Stimulated activated effector memory CD8-positive, alpha-beta T cell treated with anti-CD3 and anti-CD28 coated beads, Interleukin-12 subunit alpha, Interleukin-12 subunit beta, amount 100 ng/mL, for 72 hours (primary cell): ENCODE data around the gene MGAT2.
"Not testable (repeated sequence)": the region's sequence is repeated elsewhere in the genome, so short reads cannot be mapped to it uniquely, and the experiment has no call there.

Experiments
- ATAC-seq: fragments of 150-1000 bp; cut with Tn5 transposase; 2 replicates; pipeline ENCODE4 v1.10.0; 2021
- DNase-seq, 2 donors: peaks; one replicate each; pipeline ENCODE4 v3.0.0; 2021 to 2022; ENCODE audit warnings: low spot score in 2 of 2
- H3K27ac Mint-ChIP-seq: one replicate; pipeline ENCODE4 v1.8.0; 2022; ENCODE audit warnings: mild to moderate bottlenecking, mixed read lengths
- H3K36me3 Mint-ChIP-seq: one replicate; pipeline ENCODE4 v1.8.0; 2022; ENCODE audit warnings: mild to moderate bottlenecking, mixed read lengths
- H3K4me1 Mint-ChIP-seq: one replicate; pipeline ENCODE4 v1.8.0; 2022; ENCODE audit warnings: mixed read lengths
- H3K4me3 Mint-ChIP-seq: one replicate; pipeline ENCODE4 v1.8.0; 2022; ENCODE audit warnings: mild to moderate bottlenecking, mixed read lengths
- H3K9me3 Mint-ChIP-seq: one replicate; pipeline ENCODE4 v1.8.0; 2022; ENCODE audit warnings: mixed read lengths

The MGAT2 gene

DNA sequence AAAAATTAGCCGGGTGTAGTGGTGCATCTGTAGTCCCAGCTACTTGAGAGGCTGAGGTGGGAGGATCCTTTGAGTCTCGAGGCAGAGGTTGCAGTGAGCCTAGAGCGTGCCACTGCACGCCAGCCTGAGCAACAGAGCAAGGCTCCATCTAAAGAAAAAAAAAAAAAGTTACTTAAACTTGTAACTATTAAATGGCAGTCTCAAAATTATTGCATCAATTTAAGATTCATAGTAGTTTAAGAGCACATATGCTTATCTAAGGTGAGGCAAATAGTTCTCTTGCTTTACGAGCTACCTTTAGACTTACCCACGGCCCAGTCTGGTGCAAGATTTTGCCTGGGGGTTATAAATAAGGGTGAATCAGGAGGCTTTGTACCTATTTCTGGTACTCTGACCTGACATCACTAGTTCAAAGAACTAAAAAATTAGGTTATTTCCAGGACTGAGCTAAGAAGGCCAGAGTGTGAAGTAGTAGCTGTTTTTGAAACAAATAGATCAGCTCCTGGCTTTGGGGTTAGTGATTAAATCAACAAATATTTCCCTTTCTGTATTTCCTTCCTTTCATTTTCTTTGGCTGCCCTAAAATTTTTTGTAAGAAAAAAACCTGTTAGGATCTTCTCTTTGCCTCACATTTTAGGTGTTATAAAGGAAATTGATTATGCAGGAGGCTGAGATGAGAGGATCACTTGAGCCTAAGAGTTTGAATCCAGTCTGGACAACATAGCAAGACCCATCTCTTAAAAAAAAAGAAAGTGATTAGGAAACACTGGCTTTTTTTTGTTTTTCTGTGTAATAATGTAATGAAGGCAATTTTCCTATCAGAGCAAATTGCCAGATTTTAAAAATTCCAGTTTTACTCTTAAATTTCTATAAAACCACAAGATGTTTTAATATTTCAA is 3.6 kb downstream of the MGAT2 start:
- peak in 1 of 2 donors; percentile 53 for DNase-seq
- H3K4me3 Mint-ChIP-seq, result peak overlapping the region; percentile 93
- H3K4me1 Mint-ChIP-seq, result peaks cover 16% of the 10 kb centered on the region
- peaks cover 98% of the 10 kb centered on the region for H3K36me3 Mint-ChIP-seq
- H3K27ac Mint-ChIP-seq, result peak overlapping the region; percentile 79
- ATAC-seq, result peak; percentile 7
- no peaks in the 10 kb centered on the region for H3K9me3 Mint-ChIP-seq

DNA sequence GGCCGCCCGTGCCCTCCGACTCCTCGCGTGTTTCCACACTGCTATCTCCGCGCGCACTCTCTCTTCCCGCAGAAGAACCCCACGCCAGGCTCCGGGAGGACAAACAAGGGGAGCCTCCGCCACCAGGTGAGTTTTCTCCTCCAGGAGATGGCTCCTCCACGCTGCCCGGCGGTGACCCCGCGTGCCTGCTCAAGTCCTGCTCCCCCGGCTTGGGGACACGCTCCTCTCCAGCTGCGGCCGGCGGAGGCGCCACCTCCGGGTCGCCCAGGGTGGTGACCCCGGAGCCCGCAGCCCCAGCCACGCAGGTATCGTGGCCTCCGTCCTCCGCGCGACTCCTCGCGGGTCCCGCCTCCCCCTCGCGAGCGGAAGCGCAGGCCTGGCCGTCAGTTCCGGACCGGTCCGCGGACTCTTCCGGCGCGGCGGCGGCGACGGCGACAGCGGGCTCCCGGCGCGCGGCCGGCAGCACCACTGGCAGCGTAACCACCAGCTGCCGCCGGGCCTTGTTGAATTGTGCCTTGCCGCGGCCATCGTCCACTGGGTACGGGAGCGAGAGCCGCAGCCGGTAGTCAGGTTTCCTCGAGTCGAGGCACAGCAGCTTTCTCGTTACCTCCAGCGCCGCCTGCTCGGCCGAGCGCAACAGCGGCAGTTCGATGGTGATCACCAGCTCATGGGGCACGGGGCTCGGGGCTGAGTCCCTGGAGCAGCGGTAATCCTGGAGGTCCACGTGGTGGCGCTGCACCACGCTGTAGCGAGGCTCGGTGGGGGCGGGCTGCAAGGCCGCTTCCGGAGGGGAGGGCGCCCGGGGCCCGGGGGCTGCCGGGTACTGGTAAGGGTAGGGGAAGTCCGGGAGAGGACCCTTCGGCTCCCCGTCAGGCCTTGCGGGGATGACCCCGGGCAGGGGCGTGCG is 13.3 kb downstream of the MGAT2 start:
- Mint-ChIP-seq H3K4me1 (peaks cover 37% of the 10 kb centered on the region), H3K4me3 (peak overlapping the region; percentile 95), H3K36me3 (peaks cover 84% of the 10 kb centered on the region), H3K27ac (peak overlapping the region; percentile 96), H3K9me3 (no peaks in the 10 kb centered on the region)
- ATAC-seq (peak; percentile 90), DNase-seq (peak; percentile 87 to 97)

DNA sequence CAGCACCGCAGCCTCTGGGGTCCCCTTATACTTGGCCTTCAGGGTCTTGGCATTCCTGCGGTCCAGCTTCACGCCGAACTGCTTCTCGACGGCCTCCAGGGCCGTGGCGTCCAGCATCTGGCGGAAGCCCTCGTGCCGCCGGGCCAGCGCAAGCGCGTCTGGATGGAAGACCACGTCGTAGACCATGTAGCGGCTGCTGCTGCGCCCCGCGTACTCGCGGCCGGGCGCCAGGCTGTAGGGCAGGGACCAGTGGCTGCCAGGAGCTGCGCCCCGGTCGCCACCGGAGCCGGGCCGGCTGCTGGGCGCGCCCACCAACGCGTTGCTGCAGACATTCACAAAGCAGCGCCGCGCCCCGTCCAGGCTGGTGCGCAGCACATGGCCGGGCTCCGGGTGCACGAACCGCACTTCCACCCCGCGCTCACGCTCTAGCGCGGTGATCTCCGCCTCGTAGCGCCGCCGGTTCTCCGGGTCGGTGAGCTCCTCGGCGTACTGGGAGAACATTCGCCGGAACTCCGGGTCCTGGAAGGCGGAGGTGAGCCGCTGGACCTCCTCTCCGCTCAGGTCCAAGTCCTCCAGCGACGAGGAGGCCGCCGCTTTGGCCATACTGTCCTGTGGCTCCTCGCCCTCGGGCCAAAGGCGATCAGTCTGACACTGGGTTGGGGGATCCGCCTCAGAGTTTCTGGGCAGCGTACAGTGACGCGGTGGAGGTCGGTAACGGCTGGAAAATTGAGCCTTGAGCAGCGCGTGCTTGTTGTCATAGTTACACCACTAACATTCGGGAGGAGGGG is 14.1 kb downstream of the MGAT2 start, which contains the start of gene DNAAF2:
Gene DNAAF2, minus strand, starts transcription at position 698 of the 788 bp plus-strand sequence. Its CDS starts 95 bp downstream, at position 603.
- peak within 1 kb of the TSS; percentile 96 for H3K27ac Mint-ChIP-seq
- no peaks in the 10 kb centered on the region for H3K9me3 Mint-ChIP-seq
- peaks cover 84% of the 10 kb centered on the region for H3K36me3 Mint-ChIP-seq
- ATAC-seq (peak; percentile 70), DNase-seq (no peak)
- peak within 1 kb of the TSS; percentile 95 for H3K4me3 Mint-ChIP-seq
- H3K4me1 Mint-ChIP-seq, result peaks cover 39% of the 10 kb centered on the region

DNA sequence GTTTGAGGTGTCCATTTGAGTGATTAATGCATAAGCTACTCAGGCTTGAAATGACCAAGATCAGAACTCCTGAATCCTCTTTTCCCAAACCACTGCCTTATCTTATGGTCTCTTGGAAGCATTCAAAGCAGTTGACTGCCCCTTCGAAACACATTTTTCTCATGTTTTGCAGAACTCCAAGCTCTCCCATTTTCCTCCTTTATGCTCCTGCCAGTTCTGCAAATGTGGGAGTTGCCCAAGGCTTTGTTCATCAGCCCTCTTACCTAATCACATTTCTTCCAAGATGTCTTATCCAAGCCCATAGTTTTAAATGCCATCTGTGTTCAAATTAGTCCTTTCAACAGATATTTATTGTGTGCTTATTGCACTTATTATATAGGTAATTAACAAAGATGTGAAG is 16.3 kb downstream of the MGAT2 start:
- peaks cover 85% of the 10 kb centered on the region for H3K36me3 Mint-ChIP-seq
- H3K4me1 Mint-ChIP-seq, result peaks cover 30% of the 10 kb centered on the region
- H3K9me3 Mint-ChIP-seq, result no peaks in the 10 kb centered on the region
- ATAC-seq (no peak), DNase-seq (no peak)
- peak overlapping the region; percentile 96 for H3K27ac Mint-ChIP-seq
- H3K4me3 Mint-ChIP-seq, result peak overlapping the region; percentile 95

DNA sequence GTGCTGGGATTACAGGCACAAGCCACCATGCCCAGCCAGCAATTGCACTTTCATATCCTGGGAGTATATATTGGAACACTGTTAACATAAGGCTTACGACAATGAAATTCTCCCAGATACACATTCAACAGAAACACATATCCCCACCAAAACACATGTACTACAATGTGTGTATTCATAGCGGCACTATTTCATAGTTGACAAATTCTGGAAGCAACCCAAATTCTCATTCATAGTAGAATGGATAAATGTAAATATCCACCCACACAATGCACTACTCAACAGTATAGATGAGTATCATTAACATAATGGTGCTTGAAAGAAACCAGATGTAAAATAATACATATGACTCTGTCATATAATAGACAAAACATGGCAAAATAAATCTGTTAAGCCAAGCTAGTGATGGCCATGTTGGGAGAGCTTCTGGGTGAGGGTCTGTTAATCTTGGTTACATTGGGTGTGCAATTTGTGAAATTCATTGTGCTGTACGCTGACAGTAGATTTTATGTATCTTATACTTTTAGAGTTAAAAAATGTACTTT is 17.0 kb downstream of the MGAT2 start:
- H3K27ac Mint-ChIP-seq, result peak overlapping the region; percentile 96
- H3K9me3 Mint-ChIP-seq, result no peaks in the 10 kb centered on the region
- H3K4me1 Mint-ChIP-seq, result peaks cover 35% of the 10 kb centered on the region
- ATAC-seq (no peak), DNase-seq (no peak)
- peak overlapping the region; percentile 95 for H3K4me3 Mint-ChIP-seq
- peaks cover 79% of the 10 kb centered on the region for H3K36me3 Mint-ChIP-seq

DNA sequence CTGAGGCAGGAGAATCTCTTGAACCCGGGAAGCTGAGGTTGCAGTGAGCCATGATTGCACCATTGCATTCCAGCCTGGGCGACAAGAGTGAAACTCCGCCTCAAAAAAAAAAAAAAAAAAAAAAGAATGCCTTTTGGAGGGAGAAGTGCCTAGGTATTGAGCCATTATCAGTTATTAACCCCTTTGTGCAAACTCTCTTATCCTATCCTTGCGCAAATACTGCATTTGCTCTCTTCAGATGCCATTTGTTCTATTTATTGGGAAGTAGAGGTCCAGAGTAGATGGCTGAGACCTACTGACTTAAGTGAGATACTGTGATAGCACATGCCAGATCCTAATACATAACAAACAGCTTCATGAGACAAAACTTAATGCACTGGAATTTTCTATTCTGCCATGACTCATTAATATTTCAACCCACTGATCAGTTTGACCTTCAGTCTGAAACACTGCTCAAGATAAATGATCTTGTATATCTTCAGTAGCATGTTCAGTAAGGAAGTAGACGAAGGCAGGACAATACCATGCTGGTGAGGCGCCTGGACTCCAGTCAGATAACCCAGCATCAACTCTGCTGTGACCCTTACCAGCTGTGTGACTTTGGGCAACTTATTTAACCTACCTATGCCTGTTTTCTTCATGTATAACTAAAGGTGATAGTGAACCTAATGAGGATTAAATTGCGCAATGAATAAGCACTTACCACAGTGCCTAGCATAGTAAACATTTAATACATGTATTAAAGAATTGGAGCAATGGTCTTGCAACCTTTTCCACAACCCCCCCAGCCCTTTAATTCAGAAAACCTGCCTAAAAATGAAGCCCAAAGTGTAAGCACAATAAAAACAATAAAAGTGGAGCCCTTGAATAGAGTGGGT is 20.2 kb downstream of the MGAT2 start:
- H3K9me3 Mint-ChIP-seq, result no peaks in the 10 kb centered on the region
- H3K4me1 Mint-ChIP-seq, result peaks cover 30% of the 10 kb centered on the region
- H3K4me3 Mint-ChIP-seq, result no peak overlapping the region
- peaks cover 71% of the 10 kb centered on the region for H3K36me3 Mint-ChIP-seq
- ATAC-seq (no peak), DNase-seq (no peak)
- peak overlapping the region; percentile 60 for H3K27ac Mint-ChIP-seq

DNA sequence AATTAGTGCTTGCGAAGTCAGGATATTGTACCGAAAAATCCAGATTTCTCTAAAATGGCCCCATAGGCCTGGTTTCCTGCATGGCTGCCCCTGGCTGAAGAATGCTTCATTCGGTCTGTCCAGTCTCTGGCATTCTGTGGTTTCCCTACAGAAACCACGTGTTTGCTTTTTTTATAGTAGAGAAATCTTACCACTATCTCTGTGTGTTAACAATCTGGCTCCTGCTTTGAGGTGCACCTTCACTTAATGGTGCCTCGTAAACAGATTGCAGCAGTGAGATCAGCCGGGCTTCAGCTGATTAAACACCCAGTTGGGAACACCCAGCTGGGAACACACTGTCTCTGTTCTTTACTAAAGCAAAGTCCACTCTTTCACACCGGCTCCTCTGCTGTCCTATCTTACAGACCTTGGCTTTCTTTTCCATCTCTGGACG is 21.1 kb downstream of the MGAT2 start:
- DNase-seq (no peak), ATAC-seq (no peak)
- no peaks in the 10 kb centered on the region for H3K9me3 Mint-ChIP-seq
- peaks cover 26% of the 10 kb centered on the region for H3K4me1 Mint-ChIP-seq
- H3K27ac Mint-ChIP-seq, result peak overlapping the region; percentile 3
- H3K36me3 Mint-ChIP-seq, result peaks cover 71% of the 10 kb centered on the region
- H3K4me3 Mint-ChIP-seq, result no peak overlapping the region

DNA sequence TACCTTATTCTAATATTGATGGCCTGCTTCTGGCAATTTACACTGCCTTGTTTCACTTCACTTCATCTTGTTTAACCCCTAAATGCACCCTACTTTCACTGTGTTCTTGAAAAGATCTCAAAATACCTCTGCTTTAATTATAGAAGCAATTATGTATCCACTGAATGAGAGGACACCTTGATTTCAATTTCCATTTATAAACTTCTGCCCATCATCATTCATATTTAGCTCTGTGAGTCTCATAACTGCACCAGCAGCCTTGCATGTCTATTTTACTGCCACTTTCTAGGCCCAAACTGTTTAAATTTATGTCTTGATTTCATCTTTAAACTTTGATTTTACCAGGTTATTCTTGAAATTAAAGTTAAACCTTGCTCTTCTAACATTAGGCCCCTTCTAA is 21.6 kb downstream of the MGAT2 start:
- H3K4me3 Mint-ChIP-seq, result no peak overlapping the region
- peaks cover 22% of the 10 kb centered on the region for H3K4me1 Mint-ChIP-seq
- no peaks in the 10 kb centered on the region for H3K9me3 Mint-ChIP-seq
- ATAC-seq, result no peak
- H3K27ac Mint-ChIP-seq, result peak overlapping the region; percentile 3
- DNase-seq, result no peak
- H3K36me3 Mint-ChIP-seq, result peaks cover 71% of the 10 kb centered on the region

DNA sequence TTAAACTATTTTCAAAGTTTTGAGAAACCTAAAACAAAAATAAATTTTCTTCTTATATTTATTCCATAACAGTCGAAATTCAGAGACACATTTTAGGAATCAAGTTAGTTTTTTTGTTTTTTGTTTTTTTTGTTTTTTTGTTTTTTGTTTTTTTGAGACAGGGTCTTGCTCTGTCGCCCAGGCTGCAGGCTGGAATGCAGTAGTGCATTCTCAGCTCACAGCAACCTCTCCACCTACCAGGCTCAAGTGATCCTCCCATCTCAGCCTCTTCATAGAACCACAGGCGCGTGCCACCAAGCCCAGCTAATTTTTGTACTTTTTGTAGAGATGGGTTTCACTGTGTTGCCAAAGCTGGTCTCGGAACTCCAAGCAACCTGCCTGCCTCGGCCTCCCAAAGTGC is 32.9 kb downstream of the MGAT2 start:
- Mint-ChIP-seq H3K9me3 (no peaks in the 10 kb centered on the region), H3K4me1 (peaks cover 6% of the 10 kb centered on the region), H3K27ac (no peak overlapping the region), H3K4me3 (no peak overlapping the region), H3K36me3 (peaks cover 43% of the 10 kb centered on the region)
- ATAC-seq (no peak), DNase-seq (no peak)

DNA sequence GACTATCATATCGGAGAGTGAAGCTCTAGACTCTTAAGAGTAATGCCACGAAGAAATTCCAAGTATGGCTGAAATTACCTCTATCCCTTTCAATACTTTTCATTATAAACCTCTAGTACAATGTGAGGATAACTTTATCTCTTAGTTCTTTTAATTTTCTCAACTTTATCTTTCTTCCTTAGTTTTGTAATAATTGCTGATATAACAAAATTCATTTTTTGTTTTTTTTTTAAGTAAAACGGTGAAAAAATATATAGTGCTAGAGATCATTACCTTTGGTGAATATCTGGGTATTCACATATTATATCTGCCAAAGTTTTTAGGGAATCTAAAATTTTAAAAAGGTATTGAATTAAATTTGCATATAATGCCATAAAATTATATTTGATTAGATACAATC is 33.9 kb downstream of the MGAT2 start:
- DNase-seq (no peak), ATAC-seq (no peak)
- Mint-ChIP-seq H3K36me3 (peaks cover 33% of the 10 kb centered on the region), H3K27ac (no peak overlapping the region), H3K4me3 (no peak overlapping the region), H3K9me3 (no peaks in the 10 kb centered on the region), H3K4me1 (peaks cover 6% of the 10 kb centered on the region)

DNA sequence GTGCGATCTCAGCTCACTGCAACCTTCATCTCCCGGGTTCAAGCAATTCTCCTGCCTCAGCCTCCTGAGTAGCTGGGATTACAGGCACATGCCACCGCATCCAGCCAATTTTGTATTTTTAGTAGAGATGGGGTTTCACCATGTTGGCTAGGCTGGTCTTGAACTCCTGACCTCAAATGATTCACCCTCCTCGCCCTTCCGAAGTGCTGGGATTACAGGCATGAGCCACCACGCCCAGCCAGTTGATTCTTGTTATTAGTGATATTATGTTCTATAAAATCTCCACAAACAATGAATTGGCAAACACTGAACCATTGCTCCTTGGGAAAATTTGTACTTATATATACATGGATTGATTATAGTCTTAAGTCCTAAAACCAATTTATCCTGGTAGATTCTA is 36.9 kb downstream of the MGAT2 start:
- not testable (repeated sequence) for H3K4me3 Mint-ChIP-seq, DNase-seq, H3K9me3 Mint-ChIP-seq, ATAC-seq, H3K4me1 Mint-ChIP-seq, H3K27ac Mint-ChIP-seq
- H3K36me3 Mint-ChIP-seq, result peaks cover 22% of the 10 kb centered on the region

DNA sequence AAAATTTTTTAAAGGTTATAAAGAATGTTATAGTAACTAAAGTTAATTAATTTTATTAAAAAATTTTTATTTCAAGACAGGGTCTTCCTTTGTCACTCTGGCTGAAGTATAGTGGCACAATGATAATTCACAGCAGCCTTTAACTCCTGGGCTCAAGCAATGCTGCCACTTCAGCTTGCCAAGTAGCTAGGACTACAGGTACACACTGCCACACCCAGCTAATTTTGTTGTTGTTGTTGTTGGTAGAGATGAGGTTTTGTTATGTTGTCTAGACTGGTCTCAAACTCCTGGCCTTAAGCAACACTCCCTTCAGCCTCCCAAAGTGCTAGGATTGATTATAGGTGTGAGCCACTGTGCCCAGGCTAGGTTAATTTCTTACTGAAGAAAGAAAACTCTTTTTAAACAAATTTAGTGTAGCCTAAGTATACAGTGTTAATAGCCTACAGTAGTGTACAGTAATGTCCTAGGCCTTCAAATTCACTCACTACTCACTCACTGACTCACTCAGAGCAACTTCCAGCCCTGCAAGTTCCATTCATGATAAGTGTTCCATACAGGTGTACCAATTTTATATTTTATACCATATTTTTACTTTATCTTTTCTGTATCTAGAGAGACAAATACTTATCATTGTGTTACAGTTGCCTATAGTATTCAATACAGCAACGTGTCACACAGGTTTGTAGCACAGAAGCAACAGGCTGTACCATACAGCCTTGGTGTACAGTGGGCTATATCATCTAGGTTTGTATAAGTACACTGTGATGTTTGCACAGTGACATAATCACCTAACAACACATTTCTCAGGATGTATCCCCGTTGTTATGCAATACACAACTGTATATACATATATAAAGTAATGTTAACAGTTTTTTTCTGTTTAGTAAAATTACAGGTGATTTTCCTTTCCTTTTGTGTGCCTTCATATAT is 39.2 kb downstream of the MGAT2 start:
- DNase-seq (no peak), ATAC-seq (no peak)
- Mint-ChIP-seq H3K4me1 (no peaks in the 10 kb centered on the region), H3K36me3 (peaks cover 11% of the 10 kb centered on the region), H3K4me3 (no peak overlapping the region), H3K9me3 (no peaks in the 10 kb centered on the region), H3K27ac (no peak overlapping the region)

DNA sequence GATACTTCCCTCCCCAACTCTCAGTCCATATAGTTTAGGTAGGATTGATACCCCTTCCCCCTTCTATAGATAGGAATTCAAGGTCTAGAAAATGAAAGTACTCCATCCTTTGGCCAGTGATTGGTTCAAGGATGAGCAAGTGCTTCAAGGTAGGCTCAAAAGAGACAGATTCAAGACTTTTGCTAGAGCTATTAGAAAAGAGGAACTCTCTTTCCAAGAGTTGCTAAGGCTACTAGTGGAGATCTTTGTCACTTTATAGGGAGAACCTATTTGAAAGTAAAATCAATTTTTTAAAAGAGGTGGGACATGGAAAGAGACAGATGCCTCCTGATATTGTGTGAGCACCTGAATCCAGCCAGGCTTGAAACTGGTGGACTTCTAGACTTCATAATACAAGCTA is 49.9 kb downstream of the MGAT2 start:
- ATAC-seq (no peak), DNase-seq (no peak)
- no peaks in the 10 kb centered on the region for H3K4me1 Mint-ChIP-seq
- H3K9me3 Mint-ChIP-seq, result no peaks in the 10 kb centered on the region
- no peak overlapping the region for H3K4me3 Mint-ChIP-seq
- peaks cover 65% of the 10 kb centered on the region for H3K36me3 Mint-ChIP-seq
- no peak overlapping the region for H3K27ac Mint-ChIP-seq
